ENCODE data around the gene PEPD.

Gene PEPD

DNA sequence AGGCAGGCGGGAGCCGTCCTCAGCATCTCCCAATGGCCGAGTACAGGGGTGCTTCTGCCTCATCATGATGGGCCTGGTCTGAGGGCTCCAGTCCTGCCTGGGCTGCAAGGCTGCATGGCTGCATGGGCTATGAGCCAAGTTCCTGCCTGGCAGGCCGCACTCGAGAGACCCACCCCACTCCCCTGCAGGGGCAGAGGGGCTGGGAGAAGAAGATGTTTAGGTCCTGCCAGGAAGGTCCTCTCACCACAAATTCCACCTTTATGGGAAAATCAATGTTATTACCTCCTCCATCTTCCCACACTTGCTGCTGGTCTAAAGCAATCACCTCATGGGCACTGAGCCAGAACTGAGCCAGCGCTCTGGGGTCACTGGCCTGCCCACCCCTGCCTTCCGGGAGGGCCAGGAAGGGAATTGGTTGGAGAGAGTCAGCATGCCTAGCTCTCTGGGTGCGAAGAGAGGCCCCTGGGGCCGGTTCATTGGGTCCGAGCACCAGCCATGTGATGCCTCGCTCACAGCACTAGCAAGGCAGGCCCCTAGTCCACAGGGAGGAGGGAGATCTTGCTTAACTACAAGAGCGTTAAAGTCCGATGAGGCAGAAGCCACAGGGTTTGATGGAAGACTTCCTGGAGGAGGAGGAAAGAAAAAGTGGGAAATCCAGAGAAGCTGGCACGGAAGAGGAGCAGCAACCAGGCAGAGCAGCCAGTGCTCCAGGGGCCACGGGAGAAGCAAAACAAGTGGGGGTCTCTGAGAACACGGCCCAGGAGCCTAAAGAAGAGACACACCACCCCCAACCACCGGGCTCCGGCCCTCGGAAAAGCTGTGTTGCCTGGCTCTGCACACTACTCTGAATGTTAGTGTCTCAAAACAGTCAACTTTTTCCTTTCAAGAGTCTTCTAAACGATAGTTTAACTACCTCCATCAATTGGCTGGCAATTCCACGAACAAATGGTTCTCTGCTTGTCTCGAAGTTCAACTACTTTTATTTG lies 84.9 kb downstream of the PEPD start:
- DNase-seq: no peak

GRCh38 chr19:33435706-33436359 lies 85.8 kb downstream of the PEPD start:
- DNase-seq: no peak

DNA sequence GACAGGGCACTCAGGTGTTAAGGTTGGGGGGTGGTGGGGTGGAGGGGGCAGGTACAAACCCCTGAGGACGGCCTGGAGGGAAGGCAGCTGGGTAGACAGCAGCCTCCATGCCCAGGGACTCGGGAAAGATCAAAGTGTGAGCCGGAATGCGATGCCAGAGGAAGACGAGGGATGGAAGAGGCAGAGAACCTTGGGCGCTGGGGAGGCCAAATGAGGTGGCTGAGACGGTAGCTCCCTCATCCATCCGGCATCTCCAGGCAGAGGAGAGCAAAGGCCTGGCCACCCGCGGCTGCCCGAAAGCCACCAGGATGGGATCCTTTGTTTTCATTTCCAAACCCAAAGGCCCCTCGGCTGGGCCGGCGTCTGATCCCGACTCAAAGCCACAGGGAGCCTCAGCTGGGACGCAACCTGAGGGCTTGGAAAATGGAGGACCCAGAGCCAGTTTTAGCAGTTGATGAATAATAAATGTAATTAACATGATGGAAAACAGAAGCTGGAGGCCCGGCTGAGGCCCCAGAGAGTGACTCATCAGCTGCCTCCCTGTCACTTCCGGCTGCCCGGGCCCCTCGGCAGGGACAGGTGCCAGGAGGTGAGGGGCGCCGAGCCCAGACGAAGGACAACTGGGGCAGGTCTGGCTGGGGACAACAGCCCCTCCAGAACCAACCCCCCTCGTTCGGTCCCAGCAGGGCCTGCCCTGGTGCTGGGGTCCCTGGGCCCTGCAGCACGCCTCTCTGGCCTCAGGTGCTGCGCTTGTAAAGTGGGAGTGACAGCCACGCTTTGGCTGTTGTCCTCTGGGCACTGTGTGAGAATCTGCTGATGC lies 86.5 kb downstream of the PEPD start:
- no peak for DNase-seq

- no peak for DNase-seq
These were observed 87.3 kb downstream of the PEPD start for GRCh38 chr19:33434069-33434885.

- no peak for DNase-seq
These were observed 89.0 kb downstream of the PEPD start for GRCh38 chr19:33432446-33433170.

DNA sequence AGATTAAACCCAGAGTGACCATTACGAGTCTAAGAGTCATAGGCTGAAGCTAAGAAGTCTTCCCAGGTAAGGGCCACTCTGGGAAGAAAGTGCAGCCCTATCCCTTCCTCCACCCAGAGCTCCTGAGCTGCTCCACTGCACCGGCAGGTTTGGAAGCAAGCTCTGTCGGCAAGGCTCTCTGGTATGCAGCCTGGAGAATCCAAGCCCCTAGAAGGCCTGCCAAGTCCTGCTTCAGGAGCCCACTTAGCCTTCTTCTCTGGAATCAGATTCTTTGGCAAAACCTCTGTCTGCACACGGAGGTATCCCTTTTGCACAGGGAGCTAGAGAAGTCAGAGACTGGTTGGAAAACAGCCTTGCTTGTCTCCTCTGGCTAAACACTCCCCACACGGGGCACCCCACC lies 89.6 kb downstream of the PEPD start:
- no peak for DNase-seq

DNA sequence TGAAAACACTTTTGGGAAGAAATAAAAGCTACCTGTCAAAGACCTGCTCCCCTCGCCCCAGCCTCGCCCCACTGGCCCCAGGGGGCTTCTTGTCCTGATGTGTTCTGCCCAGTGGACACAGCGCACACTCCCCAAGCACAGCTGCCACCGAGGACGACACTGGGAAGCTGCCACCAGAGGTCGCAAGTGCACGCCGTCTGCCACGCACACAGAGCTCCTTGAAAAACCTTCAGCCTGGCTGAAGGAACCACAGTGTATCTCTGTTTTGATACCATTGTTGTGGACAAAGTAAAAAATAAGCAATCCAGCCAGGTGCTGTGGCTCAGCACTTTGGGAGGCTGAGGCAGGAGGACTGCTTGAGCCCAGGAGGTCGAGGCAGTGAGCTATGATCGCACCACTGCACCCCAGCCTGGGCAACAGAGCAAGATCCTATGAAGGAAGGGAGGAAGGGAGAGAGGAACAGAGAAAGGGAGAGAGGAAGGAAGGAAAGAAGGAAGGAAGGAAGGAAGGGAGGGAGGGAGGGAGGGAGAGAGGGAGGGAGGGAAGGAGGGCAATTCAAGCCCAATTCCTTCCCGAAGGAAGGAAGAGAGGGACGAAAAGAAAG lies 90.8 kb downstream of the PEPD start:
- peak; percentile 38 to 59 for DNase-seq

DNA sequence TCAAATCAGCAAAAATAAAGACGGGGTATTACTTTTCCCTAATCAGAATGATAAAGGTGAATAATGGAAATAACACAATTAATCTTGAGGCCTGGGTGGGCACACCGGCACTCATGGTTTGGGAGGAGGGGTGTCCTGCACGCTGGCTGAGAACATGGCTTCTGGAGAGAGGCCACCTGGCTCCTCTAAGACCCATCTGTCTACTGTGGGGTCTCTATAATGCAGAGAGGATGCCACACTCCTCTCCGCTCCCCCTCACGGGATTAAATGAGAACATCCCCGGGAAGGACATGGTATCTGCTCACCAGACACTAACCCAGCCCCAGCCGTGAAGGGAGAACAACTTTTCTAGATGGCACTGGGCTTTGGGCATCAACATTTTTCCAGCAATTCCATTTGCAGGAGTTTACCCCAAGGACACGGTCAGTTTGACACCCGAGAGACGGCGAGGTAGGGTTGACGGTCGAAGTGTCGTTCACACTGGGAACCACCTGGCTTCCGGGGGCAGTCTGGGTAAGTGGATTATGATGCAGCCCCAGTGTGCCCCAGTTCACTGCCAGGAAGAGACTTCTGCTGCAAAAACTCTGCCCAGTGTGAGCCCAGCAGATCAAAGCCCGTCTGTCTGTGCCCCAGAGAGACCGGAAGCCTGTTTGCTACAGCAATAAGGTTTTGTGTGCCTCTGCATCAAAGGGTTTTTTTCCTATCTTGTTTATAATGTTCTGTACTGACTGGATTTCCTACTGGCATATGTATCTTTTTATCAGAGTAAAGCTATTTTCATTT lies 91.5 kb downstream of the PEPD start:
- no peak for DNase-seq

- DNase-seq: no peak
These were observed 92.9 kb downstream of the PEPD start for GRCh38 chr19:33428627-33429125.

GRCh38 chr19:33427801-33428626 lies 93.6 kb downstream of the PEPD start:
- no peak for DNase-seq

DNA sequence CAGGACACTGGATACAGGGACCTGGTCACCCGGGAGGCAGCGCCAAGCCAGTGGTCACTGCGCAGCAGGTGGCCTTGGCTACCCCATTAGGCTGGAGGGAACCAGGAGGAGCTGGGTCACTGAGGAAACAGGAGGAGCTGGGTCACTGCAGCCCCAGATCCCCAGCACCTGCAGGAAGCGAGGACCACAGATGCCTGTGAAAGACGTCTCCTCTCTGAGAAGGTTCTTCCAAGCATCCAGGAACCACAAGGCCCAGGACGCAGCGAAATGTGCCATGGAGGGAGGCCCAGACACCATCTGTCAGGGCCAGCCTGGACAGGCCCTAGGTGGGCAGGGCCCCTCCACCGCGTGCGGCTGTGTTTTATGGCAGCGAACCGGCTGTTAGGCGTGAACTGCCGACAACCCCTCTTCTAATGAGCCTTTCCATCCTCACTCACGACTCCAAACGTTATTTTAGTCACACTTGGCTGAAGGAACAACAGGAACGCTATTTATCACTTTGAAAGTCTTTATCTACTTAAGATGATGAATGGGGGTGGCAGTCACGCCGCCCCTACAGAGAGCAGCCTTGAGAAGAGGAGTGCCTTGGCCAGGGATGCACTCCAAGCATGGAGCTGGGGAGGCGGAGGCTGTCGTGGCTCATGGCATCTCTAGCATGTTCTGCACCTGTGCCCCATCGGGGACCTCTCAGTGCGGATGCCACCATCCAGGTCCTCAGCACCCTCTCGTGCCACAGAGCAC lies 94.8 kb downstream of the PEPD start:
- DNase-seq: no peak

- no peak for DNase-seq
These were observed 97.4 kb downstream of the PEPD start for GRCh38 chr19:33424181-33424580.

- no peak for DNase-seq
These were observed 99.0 kb downstream of the PEPD start for GRCh38 chr19:33422369-33423180.

DNA sequence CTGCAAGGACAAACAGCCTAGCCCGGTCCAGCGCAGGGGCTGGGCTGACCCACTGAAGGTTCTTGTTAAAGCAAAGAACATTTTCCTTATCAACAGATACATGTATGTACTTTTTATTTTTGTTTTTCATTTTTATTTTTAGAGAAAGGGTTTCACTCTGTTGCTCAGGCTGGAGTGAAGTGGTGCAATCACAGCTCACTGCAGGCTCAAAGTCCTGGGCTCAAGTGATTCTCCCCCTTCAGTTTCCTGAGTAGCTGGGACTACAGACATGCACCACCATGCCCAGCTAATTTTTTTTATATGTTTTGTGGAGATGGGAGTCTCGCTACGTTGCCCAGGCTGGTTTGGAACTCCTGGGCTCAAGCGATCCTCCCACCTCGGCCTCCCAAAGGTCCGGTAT lies 100.2 kb downstream of the PEPD start:
- no peak for DNase-seq

DNA sequence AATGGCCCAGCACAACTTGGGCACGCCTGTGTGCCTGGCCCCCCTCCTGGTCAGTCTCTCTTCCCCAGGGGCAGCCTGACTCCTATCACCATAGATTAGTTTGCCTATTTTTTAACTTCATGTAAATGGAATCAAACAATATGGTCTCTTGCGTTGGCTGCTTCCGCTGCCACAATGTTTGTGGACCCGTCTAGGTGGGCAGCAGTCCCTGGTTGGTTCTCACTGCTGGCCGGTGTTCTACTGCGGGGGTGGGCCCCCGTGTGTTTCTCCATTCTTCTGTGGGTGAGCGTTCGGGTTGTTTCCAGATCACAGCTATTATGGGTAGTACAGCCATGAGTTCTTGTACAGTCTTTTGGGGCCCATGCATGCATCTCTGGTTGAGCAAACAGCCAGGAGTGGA lies 100.8 kb downstream of the PEPD start:
- DNase-seq: no peak

DNA sequence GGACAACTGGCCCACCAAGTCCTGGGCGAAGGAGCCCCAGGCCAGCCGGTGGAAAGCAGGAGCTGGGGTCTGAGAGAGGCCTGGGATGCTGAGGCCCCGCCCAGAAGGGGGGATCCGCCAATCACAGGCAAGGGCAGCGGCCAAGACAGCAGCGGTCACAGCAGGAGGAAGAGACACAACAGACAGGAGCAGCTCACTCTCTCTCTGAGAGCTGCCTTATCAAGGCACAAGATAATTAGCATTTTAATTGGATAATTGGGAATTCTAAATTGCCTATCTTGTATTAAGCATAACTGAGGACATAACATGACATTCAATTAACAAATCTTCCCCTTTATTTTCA lies 101.8 kb downstream of the PEPD start:
- DNase-seq: no peak

DNA sequence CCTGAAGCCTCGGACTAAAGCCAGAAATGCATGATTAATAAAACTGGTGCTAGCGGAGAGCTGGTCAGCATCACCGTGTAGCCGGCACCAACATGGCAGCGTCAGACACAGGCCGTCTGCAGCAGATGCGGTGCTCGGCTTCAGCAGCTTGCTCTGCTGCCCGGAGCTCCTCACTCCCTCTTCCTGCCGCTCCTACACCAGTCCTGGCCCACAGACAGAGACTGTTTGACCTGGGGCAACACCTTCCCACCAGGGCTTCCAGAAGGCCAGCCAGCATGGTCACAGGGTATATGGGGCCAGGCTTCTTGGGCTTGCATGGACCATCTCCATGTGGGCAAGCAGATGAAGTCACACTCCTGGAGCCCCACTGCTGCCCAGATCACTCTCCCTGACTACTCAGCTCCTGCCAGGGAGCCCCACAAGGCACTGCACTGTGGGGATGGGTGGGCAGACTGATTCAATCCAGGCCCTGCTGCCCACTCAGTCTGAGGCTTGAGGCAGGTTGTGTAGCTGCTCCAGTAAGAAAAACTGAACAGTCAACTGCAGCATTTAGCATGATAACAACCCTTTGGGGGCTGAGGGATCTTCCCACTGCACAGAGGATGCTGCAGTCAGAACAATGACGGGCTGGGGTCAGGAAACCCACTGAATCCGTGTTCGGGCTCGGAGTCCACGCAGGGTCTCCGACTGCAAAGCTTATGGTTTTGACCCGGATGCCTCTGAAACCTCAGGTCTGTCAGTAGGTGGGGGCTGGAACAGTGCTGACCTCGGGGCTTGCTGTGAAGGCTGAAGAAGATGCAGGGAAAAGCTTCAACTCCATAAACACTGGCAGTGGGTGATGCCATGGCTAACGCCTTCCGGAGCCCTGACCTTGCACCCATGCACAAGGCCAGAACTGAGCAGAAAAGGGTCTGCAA lies 102.5 kb downstream of the PEPD start:
- DNase-seq: no peak

All from activated CD4-positive, alpha-beta T cell treated with anti-CD3 and anti-CD28 coated beads for 4 hours (primary cell).